HFF-Myc (cell line): ENCODE measurements around the gene SMIM44.
"Not testable (repeated sequence)": the region's sequence is repeated elsewhere in the genome, so short reads cannot be mapped to it uniquely, and the experiment has no call there.

ENCODE experiments used
- DNase-seq: peaks from one replicate; pipeline ENCODE4 v3.0.0-alpha.2; 2011; ENCODE audit warnings: low read depth; ENCODE audit errors: extremely low read depth
- H3K4me3 ChIP-seq: replicated peaks from 2 replicates; pipeline ENCODE4 v1.5.1; 2011; ENCODE audit warnings: low read depth, mild to moderate bottlenecking, control low read depth, low read length
- TF ChIP-seq, protein P1 (sequence below): IDR thresholded peaks from 2 replicates; pipeline ENCODE4 v1.5.1; 2012; ENCODE audit warnings: mild to moderate bottlenecking, low read depth, low read length, control low read depth; ENCODE audit errors: missing control alignments

The SMIM44 gene

DNA sequence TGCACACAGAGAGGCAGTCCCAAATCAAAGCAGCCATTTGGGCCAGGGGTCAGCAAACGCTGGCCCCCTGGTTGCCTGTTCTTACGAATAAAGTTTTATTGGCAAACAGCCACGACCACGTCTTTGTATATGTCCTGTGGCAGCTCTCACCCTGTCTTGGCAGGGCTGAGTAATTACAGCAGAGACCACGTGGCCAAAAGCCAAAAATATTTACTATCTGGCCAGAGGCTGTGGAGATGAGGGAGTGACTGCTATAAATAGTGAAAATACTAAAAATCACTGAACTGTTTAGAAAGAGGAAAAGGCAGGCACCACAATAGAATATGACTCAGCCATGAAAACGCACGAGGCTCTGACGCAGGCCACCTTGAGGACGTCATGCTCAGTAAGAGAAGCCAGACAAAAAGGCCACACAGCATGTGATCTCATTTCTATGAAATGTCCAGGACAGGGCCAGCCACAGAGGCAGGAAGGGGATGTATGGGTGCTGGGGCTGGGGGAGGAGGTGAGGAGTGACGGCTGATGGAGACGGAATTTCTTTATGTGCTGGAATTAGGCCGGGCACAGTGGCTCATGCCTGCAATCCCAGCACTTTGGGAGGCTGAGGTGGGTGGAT lies 32.3 kb downstream of the SMIM44 start:
- DNase-seq = peak; percentile 97
- no peak overlapping the region for H3K4me3 ChIP-seq
- TF ChIP-seq, protein P1, sequence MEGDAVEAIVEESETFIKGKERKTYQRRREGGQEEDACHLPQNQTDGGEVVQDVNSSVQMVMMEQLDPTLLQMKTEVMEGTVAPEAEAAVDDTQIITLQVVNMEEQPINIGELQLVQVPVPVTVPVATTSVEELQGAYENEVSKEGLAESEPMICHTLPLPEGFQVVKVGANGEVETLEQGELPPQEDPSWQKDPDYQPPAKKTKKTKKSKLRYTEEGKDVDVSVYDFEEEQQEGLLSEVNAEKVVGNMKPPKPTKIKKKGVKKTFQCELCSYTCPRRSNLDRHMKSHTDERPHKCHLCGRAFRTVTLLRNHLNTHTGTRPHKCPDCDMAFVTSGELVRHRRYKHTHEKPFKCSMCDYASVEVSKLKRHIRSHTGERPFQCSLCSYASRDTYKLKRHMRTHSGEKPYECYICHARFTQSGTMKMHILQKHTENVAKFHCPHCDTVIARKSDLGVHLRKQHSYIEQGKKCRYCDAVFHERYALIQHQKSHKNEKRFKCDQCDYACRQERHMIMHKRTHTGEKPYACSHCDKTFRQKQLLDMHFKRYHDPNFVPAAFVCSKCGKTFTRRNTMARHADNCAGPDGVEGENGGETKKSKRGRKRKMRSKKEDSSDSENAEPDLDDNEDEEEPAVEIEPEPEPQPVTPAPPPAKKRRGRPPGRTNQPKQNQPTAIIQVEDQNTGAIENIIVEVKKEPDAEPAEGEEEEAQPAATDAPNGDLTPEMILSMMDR = no peak

DNA sequence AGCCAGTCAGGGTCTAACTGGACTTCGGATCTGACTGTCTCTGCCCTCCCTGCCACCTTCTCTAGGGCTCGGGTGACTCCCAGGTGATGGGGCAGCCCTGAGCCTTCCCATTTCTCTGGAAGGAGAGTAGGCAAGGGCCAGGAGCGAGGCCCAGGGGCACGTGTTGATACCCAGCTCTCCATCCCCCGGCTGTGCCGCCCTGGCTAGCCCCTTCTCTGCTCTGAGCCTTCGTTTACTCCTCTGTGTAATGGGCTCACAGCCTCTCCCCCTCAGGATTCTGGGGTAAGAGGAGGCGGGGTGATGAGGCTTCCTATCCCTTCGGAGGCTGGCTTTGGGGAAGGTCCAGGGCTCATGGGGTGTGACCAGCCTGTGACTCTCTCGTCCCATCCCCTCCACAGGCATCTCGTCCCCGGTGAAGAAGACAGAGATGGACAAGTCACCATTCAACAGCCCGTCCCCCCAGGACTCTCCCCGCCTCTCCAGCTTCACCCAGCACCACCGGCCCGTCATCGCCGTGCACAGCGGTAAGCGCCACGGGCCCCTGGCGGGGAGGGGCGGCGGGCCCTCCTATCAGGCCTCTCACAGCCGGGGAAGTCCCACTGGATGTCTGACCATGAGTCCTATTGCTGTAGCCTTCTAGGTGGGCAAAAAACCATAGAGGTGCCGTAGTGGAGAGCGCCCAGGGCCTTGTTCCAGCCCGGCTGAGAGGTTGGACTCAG lies 34.5 kb downstream of the SMIM44 start:
- DNase-seq = no peak
- TF ChIP-seq, protein P1 = no peak
- H3K4me3 ChIP-seq = no peak overlapping the region

DNA sequence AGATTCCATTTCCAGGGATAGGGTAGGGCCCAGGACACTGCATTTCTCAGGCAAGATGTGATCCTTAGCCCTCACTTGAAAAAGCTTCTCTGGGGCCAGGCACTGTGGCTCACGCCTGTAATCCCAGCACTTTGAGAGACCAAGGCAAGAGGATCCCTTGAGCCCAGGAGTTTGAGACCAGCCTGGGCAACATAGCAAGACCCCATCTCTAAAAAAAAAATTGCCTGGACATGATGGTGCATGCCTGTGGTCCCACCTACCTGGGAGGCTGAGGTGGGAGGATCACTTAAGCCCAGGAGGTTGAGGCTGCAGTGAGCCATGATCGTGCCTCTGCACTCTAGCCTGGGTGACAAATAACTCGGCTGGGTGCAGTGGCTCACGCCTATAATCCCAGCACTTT lies 36.6 kb downstream of the SMIM44 start:
- H3K4me3 ChIP-seq, DNase-seq: not testable (repeated sequence)

DNA sequence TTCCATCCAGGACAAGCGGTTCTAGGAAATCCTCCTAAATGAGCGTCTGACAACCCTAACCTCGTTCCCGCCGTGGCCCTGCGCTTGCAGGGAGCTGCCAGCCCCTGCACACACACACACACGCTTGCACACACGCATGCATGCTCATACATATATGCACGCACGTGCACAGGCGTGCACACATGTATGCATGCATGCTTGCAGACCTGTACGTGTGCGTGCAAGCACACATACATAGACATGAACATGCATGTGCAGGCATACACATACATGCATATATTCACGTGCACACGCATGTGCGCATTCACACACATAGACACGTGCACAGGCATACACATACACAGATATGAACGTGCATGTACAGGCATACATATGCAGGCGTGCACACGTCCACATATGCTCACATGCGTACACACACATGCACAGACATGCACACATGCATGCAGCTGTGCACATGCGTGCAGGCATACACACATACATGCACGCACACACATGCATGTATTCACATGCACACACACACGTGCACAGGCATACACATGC lies 38.5 kb downstream of the SMIM44 start:
- no peak overlapping the region for H3K4me3 ChIP-seq
- TF ChIP-seq, protein P1 = no peak
- DNase-seq = no peak

DNA sequence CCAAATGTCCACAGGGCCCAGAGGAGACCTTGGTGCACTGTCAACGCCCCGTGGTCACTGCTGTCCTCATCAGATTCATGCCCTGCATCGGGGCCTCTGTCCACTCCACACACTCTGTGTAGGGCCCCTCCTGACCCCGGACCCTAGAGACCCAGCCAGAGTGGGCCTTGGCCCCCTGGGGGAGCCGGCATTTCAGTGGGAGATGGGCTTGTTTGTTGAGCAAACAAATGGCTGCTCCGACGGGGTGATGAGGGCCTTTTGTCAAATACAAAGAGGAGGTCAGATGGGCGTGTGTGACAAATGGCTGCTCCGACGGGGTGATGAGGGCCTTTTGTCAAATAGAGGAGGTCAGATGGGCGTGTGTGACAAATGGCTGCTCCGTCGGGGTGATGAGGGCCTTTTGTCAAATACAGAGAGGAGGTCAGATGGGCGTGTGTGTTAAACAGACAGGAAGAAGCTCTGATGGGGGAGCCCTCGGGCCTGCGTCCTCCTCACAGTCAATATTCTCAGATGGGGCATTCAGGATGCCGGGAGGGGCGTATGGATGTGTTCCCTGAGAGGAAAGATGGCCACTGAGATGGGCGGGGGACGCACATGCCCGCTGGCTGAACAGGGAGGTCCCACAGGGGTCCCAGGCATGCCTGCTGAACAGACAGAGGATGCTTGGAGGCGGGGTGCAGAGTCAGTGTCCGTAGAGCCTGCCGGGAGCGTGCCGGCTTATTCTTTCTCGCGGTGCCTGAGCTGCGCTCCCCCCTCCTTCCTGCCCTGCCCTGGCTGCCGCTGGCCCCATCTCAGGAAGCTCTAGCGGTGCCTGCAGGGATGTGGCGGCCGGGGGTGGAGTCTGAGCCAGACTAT lies 39.2 kb downstream of the SMIM44 start:
- DNase-seq = no peak
- TF ChIP-seq, protein P1 = no peak
- H3K4me3 ChIP-seq = no peak overlapping the region

DNA sequence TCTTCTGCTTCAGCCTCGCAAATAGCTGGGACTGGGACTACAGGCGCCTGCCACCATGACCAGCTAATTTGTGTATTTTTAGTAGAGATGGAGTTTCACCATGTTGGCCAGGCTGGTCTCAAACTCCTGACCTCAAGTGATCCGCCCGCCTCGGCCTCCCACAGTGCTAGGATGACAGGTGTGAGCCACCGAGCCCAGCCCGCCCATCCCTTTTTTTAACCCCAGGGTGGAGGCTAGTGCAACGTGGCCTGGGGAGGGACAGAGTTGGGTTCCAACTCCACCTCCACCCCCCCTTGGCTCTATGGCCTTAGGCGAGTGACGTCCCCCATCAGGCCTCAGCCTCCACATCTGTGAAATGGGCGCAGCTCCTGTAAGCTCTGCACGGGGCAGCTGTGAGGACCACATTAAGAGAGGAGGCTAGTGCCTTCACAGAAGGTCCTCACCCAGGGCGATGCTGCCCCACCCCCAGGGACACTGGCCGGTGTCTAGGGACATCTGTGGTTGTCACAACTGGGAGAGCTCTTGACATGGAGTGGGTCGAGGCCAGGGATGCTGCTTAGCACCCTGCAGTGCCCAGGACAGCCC lies 40.7 kb downstream of the SMIM44 start:
- no peak for DNase-seq
- TF ChIP-seq, protein P1 = no peak
- H3K4me3 ChIP-seq = no peak overlapping the region
